Middle frontal gyrus (tissue), 1 donor: ENCODE results near the gene CADPS2.
"Not testable (repeated sequence)": the region's sequence is repeated elsewhere in the genome, so short reads cannot be mapped to it uniquely, and the experiment has no call there.

Experiments
- DNase-seq: peaks from one replicate; pipeline ENCODE4 v3.0.0-alpha.2; 2015; ENCODE audit warnings: low spot score; ENCODE audit errors: extremely low spot score

Gene CADPS2

DNA sequence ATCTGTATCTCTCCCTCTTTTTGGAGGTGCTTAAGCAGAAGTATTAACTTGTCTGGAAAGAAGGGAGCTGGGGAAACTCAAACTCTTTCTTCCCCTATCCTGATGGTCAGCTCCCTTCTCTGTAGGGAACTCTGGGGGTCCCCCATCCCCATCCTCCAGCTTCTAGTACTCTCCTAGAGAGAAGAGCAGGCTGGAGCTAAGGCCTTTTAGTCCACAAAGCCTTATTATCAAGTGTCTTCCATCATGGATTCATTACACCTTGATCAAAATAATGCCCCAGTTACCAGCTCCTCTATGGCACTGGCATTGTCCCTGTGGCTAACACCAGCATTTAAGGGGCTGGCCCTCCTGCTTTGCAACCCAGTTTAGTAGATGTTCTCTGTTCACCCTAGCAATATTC, 35.7 kb downstream of the CADPS2 start:
- no peak for DNase-seq

DNA sequence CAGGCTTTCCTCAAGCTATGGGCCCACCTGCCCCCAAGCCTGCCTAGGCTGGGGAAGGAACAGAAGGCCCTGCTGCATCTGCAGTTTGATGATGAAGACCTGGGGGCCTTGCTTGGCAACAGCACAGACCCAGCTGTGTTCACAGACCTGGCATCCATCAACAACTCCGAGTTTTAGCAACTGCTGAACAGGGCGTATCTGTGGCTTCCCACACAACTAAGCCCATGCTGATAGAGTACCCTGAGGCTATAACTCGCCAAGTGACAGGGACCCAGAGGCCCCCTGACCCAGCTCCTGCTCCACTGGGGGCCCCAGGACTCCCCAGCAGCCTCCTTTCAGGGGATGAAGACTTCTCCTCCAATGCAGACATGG, 36.3 kb downstream of the CADPS2 start:
- DNase-seq: no peak

DNA sequence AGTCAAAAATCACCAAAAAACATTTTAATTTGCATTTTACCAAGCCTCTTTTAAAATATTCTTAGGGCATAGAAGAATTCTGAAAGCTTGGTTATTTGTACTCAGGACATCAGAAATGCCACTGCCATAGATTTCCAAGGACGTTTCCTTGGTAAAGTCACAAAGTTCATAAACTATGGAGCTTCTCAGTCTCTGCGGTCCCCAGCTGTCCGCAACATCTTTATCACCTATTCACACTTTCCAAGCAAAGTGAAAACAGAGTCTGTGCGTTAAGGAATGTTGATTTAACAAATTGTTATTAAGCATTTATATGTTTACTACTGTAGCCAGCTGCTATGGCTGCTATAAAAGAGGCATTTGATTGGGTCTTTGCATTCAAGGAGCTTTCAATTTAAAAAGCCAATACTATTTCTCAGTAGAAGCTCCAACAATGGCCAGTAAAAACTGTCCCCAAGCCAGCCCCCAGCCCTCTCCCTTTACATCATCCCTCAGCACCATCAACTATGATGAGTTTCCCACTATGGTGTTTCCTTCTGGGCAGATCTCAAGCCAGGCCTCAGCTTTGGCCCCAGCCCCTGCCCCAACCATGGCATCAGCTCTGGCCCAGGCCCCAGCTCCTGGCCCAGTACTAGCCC, 36.8 kb downstream of the CADPS2 start:
- no peak for DNase-seq

DNA sequence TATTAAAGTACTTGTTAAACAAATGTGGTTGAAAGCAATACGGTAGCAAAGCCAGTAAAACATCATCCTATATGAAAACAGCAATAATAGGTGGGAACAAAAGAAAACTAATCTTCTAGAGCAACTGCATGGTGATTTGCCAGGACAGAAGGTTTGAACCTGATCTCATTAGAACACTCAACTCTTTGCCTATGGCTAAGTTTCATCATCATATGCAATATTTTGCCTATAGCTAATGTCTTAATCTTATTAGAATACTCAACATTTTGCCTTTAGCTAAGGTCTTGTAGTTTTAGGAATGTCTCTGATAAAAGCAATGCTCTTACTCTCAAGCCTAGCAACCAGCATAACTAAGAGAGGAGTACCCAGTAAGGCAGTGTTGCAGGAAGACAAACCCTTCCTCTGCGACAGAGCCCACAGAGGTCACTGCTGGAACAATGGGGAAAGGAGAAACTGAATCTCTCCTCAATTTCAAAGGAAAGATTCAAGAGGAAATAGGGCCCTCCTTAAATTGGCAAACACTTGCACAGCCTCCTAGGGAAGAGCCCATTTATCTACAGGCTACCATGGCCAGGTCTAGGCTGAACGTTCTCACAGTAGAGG, 38.3 kb downstream of the CADPS2 start:
- DNase-seq: no peak

DNA sequence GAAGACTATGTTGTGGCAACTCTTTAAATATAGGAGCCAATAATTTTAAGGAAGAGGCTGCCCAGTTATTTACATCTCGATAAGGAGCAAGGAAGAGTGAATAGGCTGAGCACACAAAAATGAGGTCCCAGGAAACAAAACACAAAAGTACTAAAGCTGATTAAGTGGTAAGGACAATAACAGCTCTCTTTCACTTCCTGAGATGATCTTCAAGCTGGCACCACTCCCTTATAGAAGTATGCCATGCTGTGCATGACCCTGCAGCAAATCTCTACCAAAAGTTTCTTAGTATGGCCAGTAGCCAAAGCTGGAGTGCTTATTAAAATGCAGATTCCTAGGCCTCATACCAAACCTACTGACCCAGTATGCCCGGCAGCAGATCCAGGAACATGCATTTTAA, 39.7 kb downstream of the CADPS2 start:
- DNase-seq: no peak

DNA sequence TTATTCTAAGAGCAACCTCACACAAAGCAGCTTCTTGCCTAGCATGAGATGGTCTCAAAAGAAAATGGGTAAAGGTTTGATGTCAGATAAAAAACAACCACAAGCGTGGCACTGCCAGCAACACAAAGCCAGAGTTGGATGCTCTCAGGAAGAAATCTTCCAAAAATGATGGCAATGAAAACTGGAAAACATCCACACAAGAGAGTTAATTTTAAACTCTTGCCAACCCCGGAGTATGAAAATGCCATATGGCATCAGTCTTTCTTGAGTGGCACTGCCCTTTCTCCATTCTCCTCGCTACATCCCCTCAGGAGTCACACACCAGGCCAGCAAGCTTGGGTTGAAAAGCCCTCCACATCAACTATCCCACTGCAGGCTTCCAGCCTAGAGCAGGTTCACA, 41.0 kb downstream of the CADPS2 start:
- DNase-seq: no peak

DNA sequence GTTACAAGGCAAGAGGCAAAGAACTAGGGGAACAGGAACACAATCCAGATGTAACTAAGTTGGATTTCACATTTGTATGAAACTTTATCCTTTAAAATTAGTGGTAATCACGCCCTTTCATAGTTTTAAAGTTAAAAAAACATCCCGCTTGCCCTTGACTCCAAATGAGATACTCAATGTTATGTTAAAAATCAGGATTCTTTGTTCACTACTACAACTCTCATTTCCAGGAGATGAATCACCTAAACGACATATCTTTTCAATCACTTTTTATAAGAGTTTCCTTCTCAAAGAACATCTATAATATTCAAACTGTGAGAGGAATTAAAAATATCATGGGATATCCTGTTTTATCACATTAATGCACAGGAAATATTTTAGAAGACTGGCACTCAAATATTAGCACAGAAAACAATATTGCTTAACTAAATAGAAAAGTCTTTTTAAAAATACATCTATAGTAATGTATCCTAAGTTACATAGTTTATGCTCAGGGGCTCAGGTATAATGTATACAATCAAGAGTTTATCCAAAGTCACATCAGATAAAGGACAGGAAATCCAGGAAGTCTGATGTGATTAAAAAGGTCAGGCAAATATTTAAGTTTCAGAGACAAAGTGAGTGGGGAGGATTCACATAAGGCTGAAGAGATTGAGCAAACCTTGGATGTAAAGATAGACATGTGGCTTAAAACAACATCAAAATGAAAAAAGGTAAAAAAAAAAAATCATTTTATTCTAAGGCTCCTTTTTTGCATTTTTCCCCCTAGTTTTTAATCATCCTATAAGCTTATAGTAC, 41.9 kb downstream of the CADPS2 start:
- no peak for DNase-seq

DNA sequence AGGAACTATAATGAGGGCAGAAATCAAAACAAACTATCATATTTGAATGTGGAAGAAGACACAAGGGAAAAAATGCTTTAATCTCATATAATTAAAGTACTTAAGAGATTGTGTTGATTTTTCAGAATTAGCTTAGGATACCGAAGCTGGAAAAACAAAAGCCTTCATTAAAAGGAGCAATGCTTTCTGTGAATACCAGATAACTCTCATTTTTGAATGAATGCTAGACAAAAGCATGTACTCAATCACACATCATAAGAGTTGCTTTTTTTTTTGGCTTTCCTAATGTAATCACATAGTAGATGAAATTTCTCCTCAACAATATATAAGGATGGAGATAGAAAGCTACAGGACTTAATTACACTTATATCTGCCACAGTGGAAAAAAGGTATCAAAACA, 43.3 kb downstream of the CADPS2 start:
- no peak for DNase-seq

DNA sequence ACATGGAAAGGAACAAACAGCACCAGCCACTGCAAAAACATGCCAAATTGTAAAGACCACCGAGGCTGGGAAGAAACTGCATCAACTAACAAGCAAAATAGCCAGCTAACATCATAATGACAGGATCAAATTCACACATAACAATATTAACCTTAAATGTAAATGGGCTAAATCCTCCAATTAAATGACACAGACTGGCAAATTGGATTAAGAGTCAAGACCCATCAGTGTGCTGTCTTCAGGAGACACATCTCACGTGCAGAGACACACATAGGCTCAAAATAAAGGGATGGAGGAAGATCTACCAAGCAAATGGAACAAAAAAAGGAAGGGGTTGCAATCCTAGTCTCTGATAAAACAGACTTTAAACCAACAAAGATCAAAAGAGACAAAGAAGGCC, 50.0 kb downstream of the CADPS2 start:
- not testable (repeated sequence) for DNase-seq

DNA sequence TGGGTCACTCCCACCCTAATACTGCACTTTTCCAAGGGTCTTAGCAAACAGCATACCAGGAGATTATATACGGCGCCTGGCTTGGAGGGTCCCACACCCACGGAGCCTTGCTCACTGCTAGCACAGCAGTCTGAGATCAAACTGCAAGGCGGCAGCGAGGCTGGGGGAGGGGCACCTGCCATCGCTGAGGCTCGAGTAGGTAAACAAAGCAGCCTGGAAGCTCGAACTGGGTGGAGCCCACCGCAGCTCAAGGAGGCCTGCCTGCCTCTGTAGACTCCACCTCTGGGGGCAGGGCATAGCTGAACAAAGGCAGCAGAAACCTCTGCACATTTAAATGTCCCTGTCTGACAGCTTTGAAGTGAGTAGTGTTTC, 51.7 kb downstream of the CADPS2 start:
- DNase-seq: not testable (repeated sequence)

DNA sequence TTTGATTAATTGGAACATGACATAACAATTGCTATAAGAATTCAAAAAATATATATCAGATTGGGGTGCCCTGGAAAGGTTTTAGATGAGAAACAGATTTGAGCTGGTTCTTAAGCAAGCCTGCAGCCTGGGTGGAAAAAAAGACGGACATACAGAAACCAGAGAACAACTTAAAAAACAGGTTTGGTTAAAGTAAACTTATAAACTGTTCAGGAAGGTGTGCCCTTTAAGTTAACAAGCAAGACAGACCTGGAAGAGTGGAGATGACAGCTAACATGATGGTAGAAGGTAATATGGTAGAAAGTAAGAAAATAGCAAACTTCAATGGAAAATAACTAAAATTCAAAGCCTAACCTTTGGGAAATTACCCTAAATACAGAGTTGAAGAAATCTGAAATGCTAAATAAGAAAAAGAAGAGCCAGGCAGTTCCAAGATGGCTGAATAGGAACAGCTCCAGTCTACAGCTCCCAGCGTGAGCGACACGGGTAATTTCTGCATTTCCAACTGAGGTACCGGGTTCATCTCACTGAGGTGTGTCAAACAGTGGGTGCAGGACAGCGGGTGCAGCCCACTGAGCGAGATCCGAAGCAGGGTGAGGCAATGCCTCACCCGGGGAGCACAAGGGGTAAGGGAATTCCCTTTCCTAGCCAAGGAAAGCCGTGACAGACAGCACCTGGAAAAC, 52.2 kb downstream of the CADPS2 start:
- no peak for DNase-seq

DNA sequence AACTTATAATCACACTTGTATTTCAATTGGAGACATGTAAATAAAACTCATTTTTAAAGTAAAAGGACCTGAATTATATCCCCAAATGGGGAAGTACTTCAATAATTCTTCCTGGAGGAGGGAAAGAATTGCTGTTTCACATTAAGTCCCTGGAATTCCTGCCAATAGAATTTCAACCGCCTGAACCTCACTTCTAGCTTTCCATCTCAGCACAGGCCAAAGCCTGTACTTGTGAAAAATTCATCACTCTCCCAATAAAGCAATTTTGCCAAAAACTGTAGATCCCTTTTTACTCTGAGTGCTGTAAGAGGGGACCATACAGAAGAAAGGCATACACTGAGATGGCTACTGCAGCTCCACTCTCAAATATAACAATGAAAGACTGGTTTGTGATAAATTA, 54.8 kb downstream of the CADPS2 start:
- DNase-seq: no peak

DNA sequence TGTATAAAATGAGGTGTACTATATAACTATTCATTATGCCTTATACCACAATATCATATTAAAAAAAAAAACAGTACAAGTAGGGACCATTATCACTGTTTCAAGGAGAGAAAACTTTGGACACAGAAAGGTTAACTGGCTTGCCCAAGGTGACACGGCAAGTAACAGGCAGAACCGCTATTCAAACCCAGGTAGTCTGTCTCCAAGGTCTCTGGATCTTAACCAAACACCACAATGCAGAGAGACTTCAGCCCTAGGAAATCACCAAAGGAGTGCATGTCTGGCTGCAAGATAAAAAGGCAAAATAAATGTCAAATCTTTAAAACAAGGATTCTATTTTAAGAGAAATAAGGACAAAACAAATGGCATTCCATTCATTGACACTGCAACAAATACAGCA, 56.3 kb downstream of the CADPS2 start:
- DNase-seq: no peak

DNA sequence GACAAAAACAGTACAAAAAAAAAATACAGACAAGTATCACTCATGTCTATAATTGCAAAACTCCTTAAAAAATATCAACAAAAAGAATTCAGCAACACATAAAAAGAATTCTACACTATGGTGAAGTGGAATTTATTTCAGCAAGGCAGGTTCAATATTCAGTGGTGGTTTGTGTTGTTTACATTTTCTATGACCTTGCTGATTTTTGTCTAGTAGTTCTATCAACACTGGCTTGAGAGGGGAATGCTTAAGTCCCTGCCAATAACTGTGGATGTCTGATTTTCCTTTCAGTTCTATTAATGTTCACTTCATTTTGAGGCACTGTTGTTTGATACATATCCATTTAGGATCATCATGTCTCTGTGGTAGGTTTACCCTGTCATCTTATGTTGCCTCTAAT, 58.5 kb downstream of the CADPS2 start:
- no peak for DNase-seq

DNA sequence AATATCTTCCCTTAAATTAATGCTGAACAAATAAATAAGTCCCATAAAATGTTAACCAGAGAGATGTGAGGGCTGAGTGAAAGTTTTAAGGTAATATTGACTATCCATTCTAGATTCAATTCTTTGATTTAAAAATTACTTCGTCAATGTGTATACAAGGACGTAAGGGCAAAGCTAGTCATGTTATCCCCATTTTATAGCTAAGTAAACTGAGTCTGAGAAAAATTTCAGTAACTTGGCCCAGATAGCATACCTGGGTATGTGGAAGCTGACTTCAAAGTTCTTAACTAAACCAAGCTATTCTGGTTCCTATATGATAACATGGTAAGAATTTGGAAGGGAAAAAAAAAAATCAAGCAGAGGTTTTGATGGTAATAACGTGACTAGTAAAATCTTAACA, 72.4 kb downstream of the CADPS2 start:
- DNase-seq: no peak

DNA sequence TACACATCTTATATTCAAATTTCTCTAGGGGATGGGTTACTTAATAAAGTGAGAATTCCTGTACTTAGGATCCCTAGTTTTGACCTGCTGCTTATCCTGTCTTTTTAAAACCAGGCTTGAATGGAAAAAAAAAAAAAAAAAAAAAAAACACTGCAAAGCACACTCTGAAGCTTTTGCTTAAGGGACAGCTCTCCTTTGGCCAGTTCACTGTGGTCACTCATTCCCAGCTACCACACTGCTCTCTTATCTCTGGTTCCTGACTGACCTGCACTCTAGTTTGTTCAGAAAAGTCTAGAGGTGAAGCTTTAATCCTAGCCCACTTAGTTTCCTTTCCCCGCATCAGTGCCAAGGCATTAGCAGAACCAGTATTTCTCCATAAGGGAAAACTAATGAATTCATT, 82.4 kb downstream of the CADPS2 start:
- no peak for DNase-seq

DNA sequence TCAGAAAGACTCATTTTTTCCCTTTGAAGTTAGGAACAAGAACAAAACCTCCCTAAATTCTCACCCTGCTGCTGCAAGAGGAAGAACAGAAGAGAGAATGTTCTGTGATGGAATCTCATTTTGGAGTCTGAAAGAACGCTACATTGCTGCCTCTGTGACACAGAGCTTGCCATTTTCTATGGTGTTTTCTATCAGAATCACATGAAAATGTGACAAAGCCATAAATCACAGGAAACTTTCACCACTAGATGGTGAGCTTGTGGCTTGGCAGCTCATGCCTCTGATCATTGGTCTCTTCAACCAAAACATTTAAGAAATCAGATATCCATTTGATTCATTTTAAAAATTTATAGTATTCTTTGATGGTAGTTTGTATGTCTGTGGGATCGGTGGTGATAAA, 82.9 kb downstream of the CADPS2 start:
- DNase-seq: peak; percentile 65

DNA sequence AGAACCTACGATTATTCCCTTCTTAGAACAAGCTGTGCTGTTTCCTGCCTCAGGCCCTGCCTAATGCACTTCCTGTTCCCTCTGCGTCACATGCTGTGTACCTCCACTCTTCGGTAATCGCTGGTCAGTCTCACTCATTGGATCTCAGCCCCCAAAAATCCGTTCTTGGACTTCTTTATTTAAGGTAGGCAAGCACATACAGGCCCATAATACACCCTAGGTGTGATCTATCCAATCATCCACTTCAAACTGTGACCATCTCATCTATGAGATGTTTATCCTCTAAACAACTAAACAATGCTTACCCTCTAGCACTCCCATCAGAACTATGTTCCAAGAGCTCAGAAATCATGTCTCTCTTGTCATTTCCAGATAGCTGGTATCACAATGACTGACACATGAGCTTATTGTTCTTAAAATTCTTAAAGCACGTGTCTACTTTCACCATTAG, 83.9 kb downstream of the CADPS2 start:
- DNase-seq: no peak

DNA sequence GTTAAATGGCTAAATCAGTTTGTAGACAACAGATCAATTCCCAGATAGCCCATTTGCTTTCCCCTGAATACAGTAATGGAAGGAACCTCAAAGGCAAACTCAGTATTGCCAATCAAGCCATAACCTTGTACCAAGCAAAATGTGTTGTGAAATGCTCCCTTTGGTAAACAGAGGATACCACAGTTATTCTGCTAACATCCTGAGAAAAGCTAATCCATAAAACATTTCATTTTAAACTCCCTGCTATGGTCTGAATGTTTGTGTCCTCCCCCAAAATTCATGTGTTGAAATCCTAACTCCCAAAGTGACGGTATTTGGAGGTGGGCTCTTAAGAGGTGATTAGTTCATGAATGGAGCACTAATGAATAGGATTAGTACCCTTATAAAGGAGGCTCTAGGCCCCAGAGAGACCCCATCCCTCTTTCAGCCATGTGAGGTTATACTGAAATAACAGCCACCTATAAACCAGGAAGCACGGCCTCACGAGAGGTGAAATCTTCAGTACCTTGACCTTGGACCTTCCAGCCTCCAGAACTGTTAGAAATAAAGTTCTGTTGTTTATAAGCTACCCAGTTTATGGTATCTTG, 94.2 kb downstream of the CADPS2 start:
- DNase-seq: no peak

DNA sequence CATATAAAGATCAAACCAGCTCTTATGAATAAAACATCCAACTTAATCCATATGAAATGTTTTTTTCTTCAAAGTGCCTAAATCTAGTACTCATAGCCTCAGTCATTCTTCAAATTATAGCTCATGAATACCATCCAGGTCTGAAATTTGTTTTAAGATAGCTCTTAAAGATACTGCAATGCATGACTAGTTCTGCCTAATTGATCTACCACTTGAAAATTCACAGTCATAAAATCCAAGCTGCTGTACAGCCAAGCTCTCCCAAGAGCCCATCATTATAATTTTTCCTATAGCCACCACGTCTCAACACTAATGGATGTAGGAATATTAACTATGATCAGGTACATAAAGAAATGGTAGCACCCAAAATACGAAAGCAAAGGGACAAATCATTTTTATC, 95.7 kb downstream of the CADPS2 start:
- no peak for DNase-seq

DNA sequence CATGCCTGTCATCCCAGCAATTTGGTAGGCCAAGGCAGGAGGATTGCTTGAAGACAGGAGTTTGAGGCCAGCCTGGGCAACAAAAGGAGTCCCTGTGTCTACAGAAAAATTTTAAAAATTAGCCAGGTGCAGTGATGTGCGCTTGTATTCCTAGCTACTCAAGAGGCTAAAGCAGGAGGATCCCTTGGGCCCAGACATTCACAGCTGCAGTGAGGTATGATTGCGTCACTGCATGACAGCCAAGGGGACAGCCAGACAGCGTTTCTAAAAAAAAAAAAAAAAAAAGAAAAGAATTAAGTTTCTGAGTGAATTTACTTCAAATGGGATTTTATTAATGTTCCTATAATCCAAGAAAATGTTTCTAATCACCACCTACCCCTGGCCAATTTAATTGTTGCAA, 96.1 kb downstream of the CADPS2 start:
- DNase-seq: no peak

DNA sequence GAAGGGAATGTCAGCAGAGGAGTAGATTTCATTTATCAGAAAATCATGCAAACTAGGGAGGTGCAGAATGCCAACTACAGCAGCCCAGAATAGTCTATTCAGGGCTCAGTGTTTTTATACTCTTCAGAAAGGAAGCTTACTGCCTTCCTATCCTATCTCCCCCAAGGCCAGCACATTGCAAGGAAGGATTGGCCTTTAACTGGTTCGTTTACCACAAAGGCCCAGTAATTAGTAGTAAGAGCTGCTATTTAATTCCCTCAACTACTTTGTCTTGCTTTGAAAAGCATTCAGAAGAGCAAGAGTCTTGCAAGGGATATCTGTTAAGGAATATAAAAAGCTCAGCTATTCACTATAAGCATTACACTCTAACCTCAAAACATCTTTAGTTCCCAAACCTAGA, 97.1 kb downstream of the CADPS2 start:
- DNase-seq: no peak
